ENCODE results near the gene PTGR3.

Gene PTGR3

GRCh38 chr18:75222407-75222806 is 13.5 kb upstream of the PTGR3 start:
- no peak for DNase-seq (ENCODE audit: extremely low spot score)
- ChIA-PET POLR2A (no interaction called here), CTCF (no interaction called here)
- no peak for TF ChIP-seq CTCF (IDR thresholded peaks at IDR 0.05; ENCODE audit: control extremely low read depth, extremely low read depth, low read depth, missing control alignments)

GRCh38 chr18:75221897-75222296 is 13.0 kb upstream of the PTGR3 start:
- TF ChIP-seq CTCF (IDR thresholded peaks at IDR 0.05; ENCODE audit: control extremely low read depth, extremely low read depth, low read depth, missing control alignments), result no peak
- POLR2A ChIA-PET, result no interaction called here
- no peak for DNase-seq (ENCODE audit: extremely low spot score)
- CTCF ChIA-PET, result no interaction called here

- TF ChIP-seq CTCF (IDR thresholded peaks at IDR 0.05; ENCODE audit: control extremely low read depth, extremely low read depth, low read depth, missing control alignments), result no peak
- ChIA-PET POLR2A (no interaction called here), CTCF (no interaction called here)
- DNase-seq (ENCODE audit: extremely low spot score), result no peak
Observed at GRCh38 chr18:75221397-75221796, 12.5 kb upstream of the PTGR3 start.

GRCh38 chr18:75220551-75221355 is 11.8 kb upstream of the PTGR3 start:
- no peak for DNase-seq (ENCODE audit: extremely low spot score)
- ChIA-PET CTCF (no interaction called here), POLR2A (interaction anchor here (0.9 kb wide), 1 partner anchor 56 kb away, joined by 3 read pairs; no protein-coding TSS in a partner anchor)
- no peak for TF ChIP-seq CTCF (IDR thresholded peaks at IDR 0.05; ENCODE audit: control extremely low read depth, extremely low read depth, low read depth, missing control alignments)

GRCh38 chr18:75219745-75220375 is 10.9 kb upstream of the PTGR3 start:
- no peak for DNase-seq (ENCODE audit: extremely low spot score)
- POLR2A ChIA-PET, result interaction anchor here (0.9 kb wide), 1 partner anchor 56 kb away, joined by 3 read pairs; no protein-coding TSS in a partner anchor

More at GRCh38 chr18:75219745-75220375, 10.9 kb upstream of the PTGR3 start:
- no peak for TF ChIP-seq CTCF (IDR thresholded peaks at IDR 0.05; ENCODE audit: control extremely low read depth, extremely low read depth, low read depth, missing control alignments)
- CTCF ChIA-PET, result no interaction called here

Data from GM10248 (cell line).